ENCODE results near the gene DMWD.

Gene DMWD

GRCh38 chr19:45785781-45786532 is 6.7 kb downstream of the DMWD start:
- no peak for DNase-seq

GRCh38 chr19:45785097-45785496 is 7.5 kb downstream of the DMWD start:
- no peak for DNase-seq

GRCh38 chr19:45784096-45784495 is 8.5 kb downstream of the DMWD start:
- DNase-seq = no peak

GRCh38 chr19:45782820-45783785 is 9.5 kb downstream of the DMWD start:
- no peak for DNase-seq

GRCh38 chr19:45782162-45782691 is 10.4 kb downstream of the DMWD start, which contains the start of gene DMPK:
Gene DMPK (minus strand): TSS chr19:45782490. CDS start chr19:45782352, 138 bp downstream.
- no peak for DNase-seq

GRCh38 chr19:45781214-45782161 is 11.2 kb downstream of the DMWD start:
- DNase-seq = no peak

- DNase-seq = no peak
These were observed 12.0 kb downstream of the DMWD start for GRCh38 chr19:45780448-45781213.

- no peak for DNase-seq
These were observed 12.5 kb downstream of the DMWD start for GRCh38 chr19:45780146-45780447.

- DNase-seq = peak; percentile 95
These were observed 13.2 kb downstream of the DMWD start for GRCh38 chr19:45779231-45780145.

- DNase-seq = no peak
These were observed 14.5 kb downstream of the DMWD start for GRCh38 chr19:45778010-45778661.

GRCh38 chr19:45777395-45777961 is 15.2 kb downstream of the DMWD start:
- DNase-seq = no peak

GRCh38 chr19:45774765-45775164 is 17.9 kb downstream of the DMWD start:
- DNase-seq = no peak

GRCh38 chr19:45773384-45773783 is 19.3 kb downstream of the DMWD start:
- DNase-seq = no peak

- DNase-seq = no peak
These were observed 19.7 kb downstream of the DMWD start for GRCh38 chr19:45772912-45773311.

- no peak for DNase-seq
These were observed 20.4 kb downstream of the DMWD start for GRCh38 chr19:45772130-45772840.

- no peak for DNase-seq
These were observed 21.2 kb downstream of the DMWD start for GRCh38 chr19:45771311-45771933.

GRCh38 chr19:45770192-45771101 is 22.2 kb downstream of the DMWD start:
- DNase-seq = peak; percentile 94

Data from activated CD4-positive, alpha-beta T cell treated with anti-CD3 and anti-CD28 coated beads, Interleukin-10, Interleukin-2, amounts not matched to agents 100 ng/mL and 50 ng/mL, durations not matched to agents 16 hours and 8 hours (primary cell).